Urinary bladder (tissue), 4 donors: Measurements from ENCODE around the gene DUS4L. TPM values are rescaled to one million over a fixed set of nuclear protein-coding genes. Genes with fewer than 3 reads are reported as not detected.

Experiments
- DNase-seq: peaks from one replicate; pipeline ENCODE4 v3.0.0-alpha.2; 2015; ENCODE audit errors: extremely low spot score
- H3K27ac ChIP-seq: one replicate; pipeline ENCODE4 v1.5.1; 2013; ENCODE audit warnings: low read depth, mild to moderate bottlenecking, moderate library complexity
- H3K36me3 ChIP-seq: one replicate; pipeline ENCODE4 v1.6.1; 2013; ENCODE audit warnings: mild to moderate bottlenecking, moderate library complexity; ENCODE audit not compliant: insufficient read depth
- H3K4me1 ChIP-seq: one replicate; pipeline ENCODE4 v1.6.1; 2013; ENCODE audit warnings: mild to moderate bottlenecking, moderate library complexity; ENCODE audit not compliant: insufficient read depth
- H3K4me3 ChIP-seq: one replicate; pipeline ENCODE4 v1.5.1; 2013; ENCODE audit warnings: low read depth, low read length
- WGBS: extraction: QIAGEN DNeasy Blood & Tissue Kit; methylation state at CpG from one replicate; pipeline ENCODE4 v1.1.7; 2013; 5-methylcytosine and 5-hydroxymethylcytosine counted together
- polyA plus RNA-seq: library from polyadenylated mRNA; stranded (reverse); fragments of 200-250 nt; gene quantifications from one replicate; pipeline ENCODE4 v1.2.3, GENCODE V29; 2013
- total RNA-seq: library from RNA; depleted of rRNA; stranded (reverse); fragments of >200 nt; gene quantifications from one replicate; pipeline ENCODE4 v1.2.3, GENCODE V29; 2014
- donor health status: healthy with polysubstance abuse.
- donor health status: healthy.

DUS4L gene
- total and polyA plus RNA-seq, 2 donors = 4.8 to 16.8 TPM

GRCh38 chr7:107560898-107561516 is 2.8 kb upstream of the DUS4L start:
- WGBS = 83% methylated on average over 6 of the region's 6 CpGs
- Histone ChIP-seq H3K4me1 (no peaks in the 10 kb centered on the region), H3K4me3 (no peak overlapping the region), H3K27ac (no peak overlapping the region), H3K36me3 (no peaks in the 10 kb centered on the region)
- DNase-seq = no peak

DNA sequence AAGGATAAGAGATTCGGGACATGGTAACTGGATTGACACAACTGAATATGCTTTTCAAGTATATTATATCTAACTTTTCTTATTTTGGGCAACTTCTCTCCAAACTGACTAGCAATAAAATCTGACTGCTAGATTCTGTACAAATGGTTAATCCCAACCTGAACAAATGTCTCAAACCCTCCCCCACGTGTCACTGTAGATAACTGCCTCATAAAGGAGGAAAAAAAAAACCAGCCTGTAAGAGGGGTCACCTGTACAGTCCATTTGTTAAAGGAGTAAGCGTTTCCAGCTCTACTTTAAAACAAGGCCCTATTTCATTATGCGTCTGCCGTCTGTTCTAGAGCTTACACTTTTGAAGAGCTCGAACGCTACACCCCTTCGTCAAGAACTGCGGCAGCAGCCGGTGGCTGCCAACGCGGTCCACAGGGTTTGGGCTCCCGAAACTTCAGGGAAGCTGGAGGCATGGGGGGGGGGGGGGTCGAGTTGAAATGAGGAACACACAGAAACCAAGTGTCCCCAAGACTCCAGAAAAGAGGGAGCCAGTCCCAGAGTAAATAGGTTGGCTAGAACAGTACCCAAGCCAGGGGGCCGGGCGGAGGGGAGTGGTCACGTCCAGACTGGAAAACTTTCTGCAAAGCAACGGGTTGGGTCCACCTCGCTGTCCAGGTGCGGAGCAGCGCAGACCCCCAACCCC is 543 bp upstream of the DUS4L start:
- Histone ChIP-seq H3K27ac (peak overlapping the region; percentile 98), H3K4me1 (no peaks in the 10 kb centered on the region), H3K4me3 (peak overlapping the region; percentile 100), H3K36me3 (no peaks in the 10 kb centered on the region)
- WGBS = 3% methylated on average over 21 of the region's 21 CpGs
- peak; percentile 43 for DNase-seq

DNA sequence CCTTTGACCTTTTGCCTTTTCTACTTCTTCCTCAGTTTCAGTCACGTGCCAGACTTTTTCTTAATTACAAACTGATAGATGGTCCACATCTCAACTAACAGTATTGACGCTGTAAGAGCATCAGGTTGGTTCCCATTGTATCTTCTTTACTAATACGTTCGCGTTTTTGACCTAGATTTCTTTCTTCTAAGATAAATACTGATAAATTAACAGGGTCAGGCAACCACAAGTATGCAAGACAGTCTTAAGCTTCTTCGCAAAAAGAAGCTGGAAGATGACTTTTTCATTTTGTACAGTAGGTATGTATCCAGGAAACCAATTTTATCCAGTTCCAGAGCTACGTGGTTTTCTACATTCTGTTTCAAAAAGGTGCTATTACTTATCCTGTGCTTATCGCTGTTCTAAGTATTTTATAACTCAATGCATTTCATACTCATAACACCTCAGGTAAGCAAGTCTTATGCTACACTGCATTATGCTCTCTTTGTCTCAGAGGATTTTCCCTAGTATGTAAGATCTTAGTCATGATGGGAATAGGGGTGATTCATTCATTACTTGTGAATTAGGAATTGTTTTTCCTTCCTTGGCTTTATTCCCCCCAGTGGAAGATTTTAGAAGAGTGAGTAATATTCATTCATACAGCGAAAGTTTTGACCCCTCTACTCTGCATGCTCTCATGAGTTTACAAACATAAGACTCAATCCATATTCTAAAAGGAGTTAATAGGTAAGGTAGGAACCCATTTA is 955 bp downstream of the DUS4L start:
- no peaks in the 10 kb centered on the region for H3K4me1 ChIP-seq
- WGBS = 42% methylated on average over 9 of the region's 9 CpGs
- H3K4me3 ChIP-seq = peak overlapping the region; percentile 100
- H3K36me3 ChIP-seq = no peaks in the 10 kb centered on the region
- no peak overlapping the region for H3K27ac ChIP-seq
- no peak for DNase-seq

DNA sequence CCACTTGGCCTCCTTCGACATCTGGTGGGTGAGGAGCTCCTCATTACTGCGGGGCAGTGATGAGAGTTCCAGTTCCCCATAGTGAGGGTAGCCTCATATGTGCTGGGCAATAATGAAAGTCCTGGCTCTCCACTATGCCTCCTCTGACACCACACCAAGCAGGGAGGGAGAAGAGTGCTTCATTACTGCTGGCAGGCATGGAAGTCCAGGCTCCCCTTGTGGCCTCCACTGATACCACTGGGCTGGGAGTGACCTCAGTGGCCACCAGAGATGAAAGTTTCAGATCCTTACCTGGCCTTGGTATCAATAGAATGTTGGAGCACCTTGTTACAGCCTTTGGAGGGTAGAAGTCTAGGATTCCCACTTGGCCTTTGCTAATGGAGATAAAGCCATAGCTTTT is 6.5 kb downstream of the DUS4L start:
- Histone ChIP-seq H3K4me3 (no peak overlapping the region), H3K36me3 (no peaks in the 10 kb centered on the region), H3K4me1 (no peaks in the 10 kb centered on the region), H3K27ac (no peak overlapping the region)
- WGBS = 98% methylated on average over 2 of the region's 2 CpGs
- DNase-seq = no peak

DNA sequence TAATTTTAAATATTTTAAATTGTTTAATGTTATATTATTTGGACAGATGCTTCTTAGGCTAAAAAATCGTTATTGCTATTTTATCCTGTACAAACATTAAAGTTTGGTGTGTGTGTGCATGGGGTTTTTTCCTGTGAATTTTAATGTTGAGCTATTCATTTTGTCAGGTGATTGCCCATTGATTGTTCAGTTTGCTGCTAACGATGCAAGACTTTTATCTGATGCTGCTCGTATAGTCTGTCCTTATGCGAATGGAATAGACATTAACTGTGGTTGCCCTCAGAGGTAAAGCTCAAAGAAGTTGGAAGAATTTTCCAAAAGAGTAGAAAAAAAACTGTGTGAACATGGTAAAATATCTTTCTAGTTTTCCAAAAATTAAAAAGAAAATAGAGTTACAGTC is 9.8 kb downstream of the DUS4L start:
- 87% methylated on average over 4 of the region's 4 CpGs for WGBS

DNA sequence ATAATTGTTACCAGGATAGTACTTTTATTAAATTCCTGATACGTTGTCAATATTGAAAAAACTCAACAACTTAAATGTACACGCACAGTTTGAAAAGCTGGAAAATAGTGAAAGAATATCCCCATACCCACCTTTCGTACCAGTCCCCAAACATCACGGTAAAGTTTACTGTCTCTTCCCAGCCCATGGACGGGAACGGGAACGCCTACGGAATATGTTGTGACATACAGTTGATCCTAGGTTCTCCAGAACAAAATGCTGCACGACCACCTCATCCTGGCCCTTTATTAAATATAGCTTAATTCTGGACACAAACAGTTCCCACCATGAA is 15.7 kb downstream of the DUS4L start:
- 1% methylated on average over 9 of the region's 9 CpGs for WGBS
- Histone ChIP-seq H3K27ac (peak overlapping the region; percentile 94), H3K4me1 (no peaks in the 10 kb centered on the region), H3K4me3 (peak overlapping the region; percentile 71), H3K36me3 (no peaks in the 10 kb centered on the region)
- DNase-seq = no peak

More for the DNA sequence above, 9.8 kb downstream of the DUS4L start:
- Histone ChIP-seq H3K4me1 (no peaks in the 10 kb centered on the region), H3K27ac (no peak overlapping the region), H3K36me3 (no peaks in the 10 kb centered on the region), H3K4me3 (no peak overlapping the region)
- no peak for DNase-seq

DNA sequence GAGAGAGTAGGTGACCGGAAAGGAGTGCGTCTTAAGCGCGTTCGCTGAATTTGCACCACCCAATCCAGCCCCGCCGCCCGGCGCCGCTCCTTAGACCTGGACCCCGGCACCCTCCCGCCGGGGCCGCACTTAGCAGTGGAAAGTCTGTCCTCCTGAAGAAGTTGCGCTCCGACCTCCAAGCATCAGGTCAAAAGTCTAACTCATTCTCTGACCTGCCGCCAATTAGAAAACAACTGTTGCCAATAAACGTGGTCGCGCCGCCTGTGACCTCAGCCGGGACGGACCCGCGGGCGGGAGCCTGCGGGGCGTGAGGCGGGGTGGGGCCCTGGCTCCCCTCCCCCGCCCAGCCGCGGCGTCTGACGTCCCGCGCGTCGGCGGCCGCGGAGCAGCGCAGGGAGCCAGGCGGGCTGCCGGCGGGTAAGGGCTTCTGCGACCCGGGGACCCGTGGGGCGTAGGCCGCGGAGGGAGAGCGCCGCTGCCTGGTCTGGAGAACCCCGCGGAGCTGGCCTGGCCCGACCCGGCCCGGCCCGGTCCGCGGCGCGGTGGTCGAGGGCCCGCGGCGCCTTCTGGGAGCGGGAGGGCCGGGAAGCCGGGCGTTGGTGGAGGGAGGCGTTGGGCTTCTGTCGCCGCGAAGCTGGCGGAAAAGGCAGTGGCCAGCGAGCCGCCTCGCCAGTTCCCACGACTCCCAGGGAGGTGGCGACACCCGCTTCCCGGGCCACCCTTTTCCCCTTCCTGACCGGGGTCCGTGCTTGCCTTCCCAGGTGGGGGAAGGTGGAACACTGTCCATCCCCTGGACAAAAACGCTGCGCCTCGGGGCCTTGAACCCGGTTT is 16.3 kb downstream of the DUS4L start, which contains the start of gene BCAP29:
BCAP29 (plus strand) TSS at position 362 of the 831 bp plus-strand sequence. CDS start 527 bp downstream, outside the sequence.
- Histone ChIP-seq H3K27ac (peak within 1 kb of the TSS; percentile 94), H3K4me3 (peak within 1 kb of the TSS; percentile 71), H3K4me1 (no peaks in the 10 kb centered on the region), H3K36me3 (no peaks in the 10 kb centered on the region)
- under 1% methylated on average over 89 of the region's 89 CpGs for WGBS
- peak; percentile 26 for DNase-seq

GRCh38 chr7:107580716-107581383 is 17.1 kb downstream of the DUS4L start:
- Histone ChIP-seq H3K27ac (peak overlapping the region; percentile 94), H3K4me1 (no peaks in the 10 kb centered on the region), H3K4me3 (peak overlapping the region; percentile 71), H3K36me3 (no peaks in the 10 kb centered on the region)
- 39% methylated on average over 10 of the region's 10 CpGs for WGBS
- DNase-seq = no peak

DNA sequence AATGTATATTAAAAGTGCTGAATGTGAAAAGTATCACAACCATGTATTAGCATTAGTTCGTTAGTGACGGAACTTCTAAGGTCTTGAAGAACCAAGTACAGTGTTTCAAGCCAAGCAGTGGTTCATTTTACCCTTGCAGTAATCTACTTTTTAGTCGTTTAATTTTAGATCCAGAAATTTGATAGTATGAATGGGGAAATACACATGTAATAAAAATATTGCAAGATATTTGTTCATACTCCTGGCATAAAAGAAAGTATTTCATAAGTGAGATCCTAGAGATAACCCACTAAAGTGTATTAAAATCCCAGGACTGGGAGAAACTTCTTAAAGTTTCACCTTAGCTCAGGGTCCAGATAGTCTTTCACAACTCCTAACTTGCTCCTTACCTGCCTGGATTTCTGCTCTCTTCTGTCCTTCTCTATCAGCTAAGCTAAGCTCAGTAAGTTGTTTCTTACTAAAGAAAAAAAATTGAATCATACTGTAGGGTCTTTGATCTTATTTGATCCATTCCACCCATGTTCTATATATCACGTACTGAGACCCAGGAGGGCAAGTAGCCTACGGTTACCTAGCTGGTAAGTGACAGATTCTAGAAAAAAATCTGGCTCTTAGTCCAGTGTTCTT is 17.7 kb downstream of the DUS4L start:
- 53% methylated on average over 5 of the region's 5 CpGs for WGBS
- Histone ChIP-seq H3K4me1 (no peaks in the 10 kb centered on the region), H3K27ac (no peak overlapping the region), H3K36me3 (no peaks in the 10 kb centered on the region), H3K4me3 (peak overlapping the region; percentile 9)
- no peak for DNase-seq

DNA sequence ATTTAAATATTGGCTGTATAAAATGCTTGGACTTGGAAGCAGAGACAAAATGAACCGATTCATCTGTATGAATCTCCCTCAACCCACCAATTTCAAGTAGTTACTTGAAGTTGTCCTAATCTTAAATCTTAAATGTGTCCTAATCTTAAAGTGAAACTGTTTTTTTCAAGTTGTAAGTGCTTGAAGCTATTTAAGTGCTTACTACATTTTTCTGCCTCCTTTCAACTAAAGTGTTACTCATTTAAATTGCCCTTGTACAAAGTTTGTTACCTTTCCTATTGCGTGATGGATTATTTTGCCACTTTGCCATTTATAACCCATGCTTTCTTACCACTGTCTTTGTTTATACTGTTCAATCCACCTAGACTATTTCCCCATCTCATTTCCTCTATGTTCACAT is 19.1 kb downstream of the DUS4L start:
- no peak for DNase-seq
- Histone ChIP-seq H3K4me3 (no peak overlapping the region), H3K4me1 (no peaks in the 10 kb centered on the region), H3K27ac (no peak overlapping the region), H3K36me3 (no peaks in the 10 kb centered on the region)
- 79% methylated on average over 2 of the region's 2 CpGs for WGBS

DNA sequence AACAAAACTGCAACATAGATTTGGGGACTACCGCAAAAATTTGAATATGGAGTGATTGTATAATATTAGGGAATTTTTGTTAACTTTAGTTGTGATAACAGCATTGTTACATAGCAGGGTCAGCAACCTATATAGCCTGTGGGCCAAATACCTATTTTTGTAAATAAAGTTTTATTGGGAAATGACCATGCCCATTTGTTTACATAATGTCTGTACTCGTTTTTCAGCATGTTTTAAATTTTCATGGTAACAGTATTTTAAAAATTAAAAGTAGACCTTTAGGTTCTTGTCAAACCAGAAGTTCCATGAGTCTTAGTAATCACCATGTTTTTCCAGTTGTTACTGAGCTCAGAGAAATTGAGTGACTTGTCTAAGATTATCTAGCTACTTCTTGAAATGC is 20.9 kb downstream of the DUS4L start:
- Histone ChIP-seq H3K4me3 (no peak overlapping the region), H3K4me1 (no peaks in the 10 kb centered on the region), H3K36me3 (no peaks in the 10 kb centered on the region), H3K27ac (no peak overlapping the region)
- DNase-seq = no peak
- 76% methylated on average over 2 of the region's 2 CpGs for WGBS

GRCh38 chr7:107588529-107589130 is 24.9 kb downstream of the DUS4L start:
- Histone ChIP-seq H3K27ac (no peak overlapping the region), H3K36me3 (no peaks in the 10 kb centered on the region), H3K4me1 (no peaks in the 10 kb centered on the region), H3K4me3 (no peak overlapping the region)
- 89% methylated on average over 5 of the region's 5 CpGs for WGBS
- no peak for DNase-seq
